Measurements from ENCODE around the gene RHO.
"Not testable (repeated sequence)": the region's sequence is repeated elsewhere in the genome, so short reads cannot be mapped to it uniquely, and the experiment has no call there.

RHO gene

GRCh38 chr3:129542747-129543146 lies 14.3 kb downstream of the RHO start:
- Histone ChIP-seq H3F3A (ENCODE audit: insufficient read depth, low read length) (no peaks in the 10 kb centered on the region), H3K9me3 (replicated peaks; ENCODE audit: insufficient read depth, low read length) (no peaks in the 10 kb centered on the region), H3K4me1 (ENCODE audit: low read length) (no peaks in the 10 kb centered on the region), H3K4me3 (ENCODE audit: low read length) (no peak overlapping the region), H3K36me3 (replicated peaks; ENCODE audit: insufficient read depth, low read length) (no peaks in the 10 kb centered on the region), H4K20me1 (ENCODE audit: insufficient read depth, low read length) (no peaks in the 10 kb centered on the region), H3K9me2 (replicated peaks; ENCODE audit: insufficient read depth, low read length) (no peaks in the 10 kb centered on the region), H3K9ac (ENCODE audit: low read length) (no peak overlapping the region), H3K27ac (ENCODE audit: low read length) (no peak overlapping the region), H3K27me3 (replicated peaks; ENCODE audit: insufficient read depth, low read length) (no peaks in the 10 kb centered on the region), H2AFZ (ENCODE audit: low read length) (no peak overlapping the region), H3K4me2 (ENCODE audit: low read depth, low read length) (no peak overlapping the region), H3K79me2 (ENCODE audit: low read length) (no peaks in the 10 kb centered on the region)
- no peak for TF ChIP-seq CTCF (IDR thresholded peaks at IDR 0.05; ENCODE audit: low read length)
- TF ChIP-seq EZH2phosphoT487 (IDR thresholded peaks at IDR 0.05; ENCODE audit: low read length), result no peak
- no peak for TF ChIP-seq EZH2 (optimal IDR thresholded peaks at IDR 0.05; ENCODE audit: low read depth, low read length)
- no peak for DNase-seq

- TF ChIP-seq EZH2phosphoT487 (IDR thresholded peaks at IDR 0.05; ENCODE audit: low read length), result no peak
- TF ChIP-seq EZH2 (optimal IDR thresholded peaks at IDR 0.05; ENCODE audit: low read depth, low read length), result no peak
- no peak for TF ChIP-seq CTCF (IDR thresholded peaks at IDR 0.05; ENCODE audit: low read length)
- no peaks in the 10 kb centered on the region for H3K36me3 ChIP-seq (replicated peaks; ENCODE audit: insufficient read depth, low read length)
- H3K4me3 ChIP-seq (ENCODE audit: low read length), result no peak within 1 kb of the TSS
- no peaks in the 10 kb centered on the region for H3K79me2 ChIP-seq (ENCODE audit: low read length)
- H3K4me2 ChIP-seq (ENCODE audit: low read depth, low read length), result no peak within 1 kb of the TSS
- H2AFZ ChIP-seq (ENCODE audit: low read length), result no peak within 1 kb of the TSS
- no peaks in the 10 kb centered on the region for H3K27me3 ChIP-seq (replicated peaks; ENCODE audit: insufficient read depth, low read length)
- DNase-seq, result no peak
- H3F3A ChIP-seq (ENCODE audit: insufficient read depth, low read length), result no peaks in the 10 kb centered on the region
- no peaks in the 10 kb centered on the region for H3K4me1 ChIP-seq (ENCODE audit: low read length)
- H3K9me3 ChIP-seq (replicated peaks; ENCODE audit: insufficient read depth, low read length), result no peaks in the 10 kb centered on the region
- H3K9ac ChIP-seq (ENCODE audit: low read length), result no peak within 1 kb of the TSS
- H3K9me2 ChIP-seq (replicated peaks; ENCODE audit: insufficient read depth, low read length), result no peaks in the 10 kb centered on the region
- H3K27ac ChIP-seq (ENCODE audit: low read length), result no peak within 1 kb of the TSS
- no peaks in the 10 kb centered on the region for H4K20me1 ChIP-seq (ENCODE audit: insufficient read depth, low read length)
Observed at GRCh38 chr3:129543156-129543790, 14.8 kb downstream of the RHO start, which contains the start of gene H1-8. TSS of gene H1-8 (plus strand) at chr3:129543175. CDS start at chr3:129543219, 44 bp downstream.

GRCh38 chr3:129543999-129544398 lies 15.6 kb downstream of the RHO start:
- no peaks in the 10 kb centered on the region for H3K9me3 ChIP-seq (replicated peaks; ENCODE audit: insufficient read depth, low read length)
- no peaks in the 10 kb centered on the region for H3K9me2 ChIP-seq (replicated peaks; ENCODE audit: insufficient read depth, low read length)
- H3K27ac ChIP-seq (ENCODE audit: low read length), result no peak overlapping the region
- no peaks in the 10 kb centered on the region for H4K20me1 ChIP-seq (ENCODE audit: insufficient read depth, low read length)
- H2AFZ ChIP-seq (ENCODE audit: low read length), result no peak overlapping the region
- H3K9ac ChIP-seq (ENCODE audit: low read length), result no peak overlapping the region
- DNase-seq, result no peak
- H3K4me1 ChIP-seq (ENCODE audit: low read length), result no peaks in the 10 kb centered on the region
- no peak for TF ChIP-seq EZH2phosphoT487 (IDR thresholded peaks at IDR 0.05; ENCODE audit: low read length)
- TF ChIP-seq CTCF (IDR thresholded peaks at IDR 0.05; ENCODE audit: low read length), result no peak
- no peak for TF ChIP-seq EZH2 (optimal IDR thresholded peaks at IDR 0.05; ENCODE audit: low read depth, low read length)
- H3K4me2 ChIP-seq (ENCODE audit: low read depth, low read length), result no peak overlapping the region
- no peaks in the 10 kb centered on the region for H3K27me3 ChIP-seq (replicated peaks; ENCODE audit: insufficient read depth, low read length)
- H3F3A ChIP-seq (ENCODE audit: insufficient read depth, low read length), result no peaks in the 10 kb centered on the region
- no peaks in the 10 kb centered on the region for H3K79me2 ChIP-seq (ENCODE audit: low read length)
- no peak overlapping the region for H3K4me3 ChIP-seq (ENCODE audit: low read length)
- no peaks in the 10 kb centered on the region for H3K36me3 ChIP-seq (replicated peaks; ENCODE audit: insufficient read depth, low read length)

GRCh38 chr3:129545951-129546350 lies 17.5 kb downstream of the RHO start:
- not testable (repeated sequence) for H3K27me3 ChIP-seq (replicated peaks; ENCODE audit: insufficient read depth, low read length); DNase-seq; H2AFZ ChIP-seq (ENCODE audit: low read length); H4K20me1 ChIP-seq (ENCODE audit: insufficient read depth, low read length); H3K9me2 ChIP-seq (replicated peaks; ENCODE audit: insufficient read depth, low read length); H3K4me1 ChIP-seq (ENCODE audit: low read length); H3K79me2 ChIP-seq (ENCODE audit: low read length); H3K9ac ChIP-seq (ENCODE audit: low read length); H3K27ac ChIP-seq (ENCODE audit: low read length); H3F3A ChIP-seq (ENCODE audit: insufficient read depth, low read length); H3K9me3 ChIP-seq (replicated peaks; ENCODE audit: insufficient read depth, low read length); H3K4me3 ChIP-seq (ENCODE audit: low read length); H3K4me2 ChIP-seq (ENCODE audit: low read depth, low read length); H3K36me3 ChIP-seq (replicated peaks; ENCODE audit: insufficient read depth, low read length)

Data from MM.1S (cell line).